HG03280 (cell line): ENCODE measurements around the gene ADCK2.
"Not testable (repeated sequence)": the region's sequence is repeated elsewhere in the genome, so short reads cannot be mapped to it uniquely, and the experiment has no call there.

Experiments
- ATAC-seq: cut with Tn5 transposase; IDR thresholded peaks from one replicate; pipeline ENCODE4 v1.9.1; 2021; ENCODE audit warnings: mild to moderate bottlenecking, moderate library complexity; ENCODE audit not compliant: unreplicated experiment

The ADCK2 gene

GRCh38 chr7:140672382-140673062, at the start of gene ADCK2:
Gene ADCK2, plus strand, starts transcription at chr7:140672945. Its CDS starts 386 bp downstream, at chr7:140673331.
- ATAC-seq, result peak; percentile 52

GRCh38 chr7:140623980-140624379, 48.8 kb upstream of the ADCK2 start:
- ATAC-seq, result no peak

GRCh38 chr7:140624392-140625191, 48.2 kb upstream of the ADCK2 start:
- ATAC-seq, result no peak

- not testable (repeated sequence) for ATAC-seq
Observed at GRCh38 chr7:140625192-140625558, 47.6 kb upstream of the ADCK2 start.

GRCh38 chr7:140625908-140626868, 46.6 kb upstream of the ADCK2 start:
- ATAC-seq, result no peak

- no peak for ATAC-seq
Observed at GRCh38 chr7:140631021-140631420, 41.7 kb upstream of the ADCK2 start.

- no peak for ATAC-seq
Observed at GRCh38 chr7:140631602-140632001, 41.1 kb upstream of the ADCK2 start.

GRCh38 chr7:140635345-140635744, 37.4 kb upstream of the ADCK2 start:
- no peak for ATAC-seq

GRCh38 chr7:140635816-140636215, 36.9 kb upstream of the ADCK2 start:
- no peak for ATAC-seq

- ATAC-seq, result no peak
Observed at GRCh38 chr7:140637400-140637799, 35.3 kb upstream of the ADCK2 start.

GRCh38 chr7:140638173-140638791, 34.5 kb upstream of the ADCK2 start:
- no peak for ATAC-seq

- no peak for ATAC-seq
Observed at GRCh38 chr7:140639366-140640053, 33.2 kb upstream of the ADCK2 start.

GRCh38 chr7:140640060-140640637, 32.6 kb upstream of the ADCK2 start:
- no peak for ATAC-seq

GRCh38 chr7:140640727-140641523, 31.8 kb upstream of the ADCK2 start, which contains the start of gene DENND2A:
Gene DENND2A, minus strand, starts transcription at chr7:140640813. Its CDS starts 38,416 bp downstream, at chr7:140602397.
- no peak for ATAC-seq

GRCh38 chr7:140641524-140642195, 31.1 kb upstream of the ADCK2 start:
- ATAC-seq, result no peak

GRCh38 chr7:140643416-140643815, 29.3 kb upstream of the ADCK2 start:
- ATAC-seq, result no peak

GRCh38 chr7:140644761-140645160, 28.0 kb upstream of the ADCK2 start:
- not testable (repeated sequence) for ATAC-seq

GRCh38 chr7:140645166-140645900, 27.4 kb upstream of the ADCK2 start:
- no peak for ATAC-seq
